NCI-H2196 treated with DMSO at 0.1 percent for 48 hours (cell line): ENCODE results near the gene CDK10.

Source experiments
- DNase-seq: peaks from one replicate; lab custom pipeline; 2025; ENCODE audit not compliant: unreplicated experiment; lab: John Stamatoyannopoulos, UW

Gene CDK10

GRCh38 chr16:89732142-89732917 is 45.8 kb downstream of the CDK10 start:
- no peak for DNase-seq

- DNase-seq, result no peak
These were observed 46.4 kb downstream of the CDK10 start for GRCh38 chr16:89732918-89733242.

GRCh38 chr16:89733322-89733721 is 46.8 kb downstream of the CDK10 start:
- DNase-seq, result no peak

GRCh38 chr16:89733792-89734191 is 47.3 kb downstream of the CDK10 start:
- DNase-seq, result no peak

- no peak for DNase-seq
These were observed 50.1 kb downstream of the CDK10 start for GRCh38 chr16:89736554-89736953.

GRCh38 chr16:89737341-89738071 is 51.0 kb downstream of the CDK10 start:
- no peak for DNase-seq

- no peak for DNase-seq
These were observed 51.5 kb downstream of the CDK10 start for GRCh38 chr16:89738072-89738377.

- DNase-seq, result no peak
These were observed 52.2 kb downstream of the CDK10 start for GRCh38 chr16:89738538-89739317.

- DNase-seq, result no peak
These were observed 52.9 kb downstream of the CDK10 start for GRCh38 chr16:89739383-89739782.

GRCh38 chr16:89741342-89742014 is 55.0 kb downstream of the CDK10 start:
- DNase-seq, result no peak

GRCh38 chr16:89742948-89743347 is 56.5 kb downstream of the CDK10 start:
- DNase-seq, result no peak

- no peak for DNase-seq
These were observed 58.3 kb downstream of the CDK10 start for GRCh38 chr16:89744813-89745212.
